Mesodermal cell (in vitro differentiated cells): ENCODE measurements around the gene ZFR.
"Not testable (repeated sequence)": the region's sequence is repeated elsewhere in the genome, so short reads cannot be mapped to it uniquely, and the experiment has no call there.

Experiments used
- H3K27ac ChIP-seq: 2 replicates; pipeline ENCODE4 v1.7.0; 2013; ENCODE audit warnings: mild to moderate bottlenecking, low read depth, low read length, moderate library complexity; ENCODE audit not compliant: severe bottlenecking
- H3K36me3 ChIP-seq: 2 replicates; pipeline ENCODE4 v1.7.1; 2013; ENCODE audit warnings: mild to moderate bottlenecking, low read length, moderate library complexity; ENCODE audit not compliant: control insufficient read depth, insufficient read depth
- H3K4me1 ChIP-seq: one replicate; pipeline ENCODE4 v1.7.1; 2013; ENCODE audit warnings: mild to moderate bottlenecking, low read length; ENCODE audit not compliant: insufficient read depth, control insufficient read depth, poor library complexity, severe bottlenecking
- H3K4me3 ChIP-seq: 2 replicates; pipeline ENCODE4 v1.7.0; 2013; ENCODE audit warnings: low read length, control low read depth, mild to moderate bottlenecking; ENCODE audit not compliant: insufficient read depth, poor library complexity, severe bottlenecking; ENCODE audit errors: extremely low read depth
- H3K9me3 ChIP-seq: 2 replicates; pipeline ENCODE4 v1.7.1; 2013; ENCODE audit warnings: mild to moderate bottlenecking, low read length, moderate library complexity; ENCODE audit not compliant: control insufficient read depth
- WGBS, 2 experiments: methylation state at CpG; one replicate each; pipeline ENCODE4 v1.1.5; 2013; ENCODE audit warnings: missing lambda C conversion rate in 2 of 2; ENCODE audit not compliant: insufficient coverage in 2 of 2; 5-methylcytosine and 5-hydroxymethylcytosine counted together

ZFR gene

DNA sequence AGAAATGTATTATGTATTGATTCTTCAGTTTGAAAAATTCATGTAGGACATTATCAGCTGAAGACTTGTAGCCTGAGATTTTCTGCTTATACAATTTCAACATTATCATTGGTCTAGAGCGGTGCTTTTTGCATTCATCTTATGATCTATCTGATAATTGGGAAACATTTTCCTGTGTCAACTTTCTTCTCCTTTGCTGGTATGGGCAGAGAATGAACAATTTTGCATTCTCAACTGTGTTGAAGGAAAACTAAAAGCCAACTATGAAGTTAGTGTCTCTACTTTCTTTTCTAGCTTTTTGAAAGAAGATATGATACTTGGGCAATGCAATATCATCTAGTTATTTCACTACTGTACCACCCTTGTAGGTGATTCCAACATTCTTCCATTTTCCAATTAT, 10.3 kb downstream of the ZFR start:
- peaks cover 43% of the 10 kb centered on the region for H3K36me3 ChIP-seq
- no peak overlapping the region for H3K27ac ChIP-seq
- H3K4me1 ChIP-seq = no peaks in the 10 kb centered on the region
- WGBS, 2 experiments = no CpG with 5 or more reads among the region's 1 CpG
- no peak overlapping the region for H3K4me3 ChIP-seq
- no peaks in the 10 kb centered on the region for H3K9me3 ChIP-seq

GRCh38 chr5:32432633-32433032, 11.9 kb downstream of the ZFR start:
- WGBS, 2 experiments = 80% methylated on average over 1 of the region's 3 CpGs; no CpG with 5 or more reads in 1 of the 2 experiments
- H3K27ac ChIP-seq = no peak overlapping the region
- H3K36me3 ChIP-seq = peaks cover 51% of the 10 kb centered on the region
- H3K4me1 ChIP-seq = no peaks in the 10 kb centered on the region
- H3K4me3 ChIP-seq = no peak overlapping the region
- peaks cover 3% of the 10 kb centered on the region for H3K9me3 ChIP-seq

- H3K9me3 ChIP-seq = peaks cover 19% of the 10 kb centered on the region
- not testable (repeated sequence) for H3K4me3 ChIP-seq, H3K4me1 ChIP-seq, H3K27ac ChIP-seq
- WGBS, 2 experiments = 97 to 100% methylated on average over 3 of the region's 4 CpGs
- H3K36me3 ChIP-seq = peaks cover 63% of the 10 kb centered on the region
These were observed 13.7 kb downstream of the ZFR start for GRCh38 chr5:32430825-32431224.

- Histone ChIP-seq H3K36me3 (peaks cover 58% of the 10 kb centered on the region), H3K27ac (no peak overlapping the region), H3K4me1 (no peaks in the 10 kb centered on the region), H3K4me3 (no peak overlapping the region), H3K9me3 (peaks cover 19% of the 10 kb centered on the region)
- 94% methylated on average over 3 of the region's 4 CpGs; no CpG with 5 or more reads in 1 of the 2 experiments for WGBS, 2 experiments
These were observed 16.1 kb downstream of the ZFR start for GRCh38 chr5:32428426-32428825.

GRCh38 chr5:32426440-32427151, 17.9 kb downstream of the ZFR start:
- WGBS, 2 experiments = 90 to 95% methylated on average over 4 to 5 of the region's 7 CpGs
- Histone ChIP-seq H3K9me3 (peaks cover 19% of the 10 kb centered on the region), H3K4me3 (no peak overlapping the region), H3K36me3 (peaks cover 49% of the 10 kb centered on the region), H3K4me1 (no peaks in the 10 kb centered on the region), H3K27ac (no peak overlapping the region)

DNA sequence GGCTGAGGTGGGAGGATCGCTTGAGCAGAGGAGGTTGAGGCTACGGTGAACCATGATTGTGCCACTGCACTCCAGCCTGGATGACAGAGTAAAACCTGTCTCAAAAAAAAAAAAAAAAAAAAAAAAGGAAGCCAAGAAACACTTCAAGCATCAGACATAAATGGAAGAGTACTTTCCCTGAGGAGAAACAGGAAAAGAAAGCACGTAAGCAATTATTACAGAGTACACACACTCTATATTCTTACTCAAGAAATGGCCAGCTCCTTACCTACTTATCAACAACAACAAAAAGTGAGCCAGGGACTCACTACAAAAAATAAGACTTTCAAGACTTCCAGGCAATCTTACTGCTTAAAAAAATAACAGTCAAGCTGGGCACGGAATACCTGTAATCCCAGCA, 21.8 kb downstream of the ZFR start:
- Histone ChIP-seq H3K36me3 (peaks cover 40% of the 10 kb centered on the region), H3K27ac (no peak overlapping the region), H3K9me3 (peaks cover 16% of the 10 kb centered on the region), H3K4me3 (no peak overlapping the region), H3K4me1 (no peaks in the 10 kb centered on the region)
- WGBS, 2 experiments = 83 to 100% methylated on average over 1 of the region's 4 CpGs

- H3K9me3 ChIP-seq = peaks cover 1% of the 10 kb centered on the region
- no peak overlapping the region for H3K27ac ChIP-seq
- peaks cover 41% of the 10 kb centered on the region for H3K36me3 ChIP-seq
- no peak overlapping the region for H3K4me3 ChIP-seq
- no peaks in the 10 kb centered on the region for H3K4me1 ChIP-seq
These were observed 23.5 kb downstream of the ZFR start for GRCh38 chr5:32421075-32421474.

DNA sequence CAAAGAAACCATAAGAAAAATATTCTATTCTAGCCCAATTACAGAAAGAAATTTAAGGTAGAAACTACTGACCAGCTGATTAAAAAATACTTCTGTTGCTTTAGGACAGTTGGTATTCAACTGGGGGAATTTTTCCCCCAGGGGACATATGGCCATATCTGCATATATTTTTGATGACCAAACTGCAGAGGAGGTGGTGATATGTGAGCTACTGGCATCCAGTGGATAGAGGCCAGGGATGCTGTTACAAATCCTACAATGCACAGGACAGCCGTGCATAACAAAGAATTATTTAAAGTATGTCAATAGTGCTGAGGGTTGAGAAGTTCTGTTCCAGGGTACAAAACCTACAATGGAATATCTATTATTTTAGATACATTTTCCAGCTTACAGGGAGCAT, 24.0 kb downstream of the ZFR start:
- WGBS, 2 experiments = no CpG with 5 or more reads among the region's 1 CpG
- Histone ChIP-seq H3K9me3 (no peaks in the 10 kb centered on the region), H3K4me1 (no peaks in the 10 kb centered on the region), H3K4me3 (no peak overlapping the region), H3K36me3 (peaks cover 44% of the 10 kb centered on the region), H3K27ac (no peak overlapping the region)

GRCh38 chr5:32419791-32420190, 24.7 kb downstream of the ZFR start:
- no peaks in the 10 kb centered on the region for H3K9me3 ChIP-seq
- H3K4me1 ChIP-seq = peaks cover 2% of the 10 kb centered on the region
- no peak overlapping the region for H3K4me3 ChIP-seq
- peaks cover 51% of the 10 kb centered on the region for H3K36me3 ChIP-seq
- 100% methylated on average over 1 of the region's 2 CpGs for WGBS, 2 experiments
- H3K27ac ChIP-seq = no peak overlapping the region

DNA sequence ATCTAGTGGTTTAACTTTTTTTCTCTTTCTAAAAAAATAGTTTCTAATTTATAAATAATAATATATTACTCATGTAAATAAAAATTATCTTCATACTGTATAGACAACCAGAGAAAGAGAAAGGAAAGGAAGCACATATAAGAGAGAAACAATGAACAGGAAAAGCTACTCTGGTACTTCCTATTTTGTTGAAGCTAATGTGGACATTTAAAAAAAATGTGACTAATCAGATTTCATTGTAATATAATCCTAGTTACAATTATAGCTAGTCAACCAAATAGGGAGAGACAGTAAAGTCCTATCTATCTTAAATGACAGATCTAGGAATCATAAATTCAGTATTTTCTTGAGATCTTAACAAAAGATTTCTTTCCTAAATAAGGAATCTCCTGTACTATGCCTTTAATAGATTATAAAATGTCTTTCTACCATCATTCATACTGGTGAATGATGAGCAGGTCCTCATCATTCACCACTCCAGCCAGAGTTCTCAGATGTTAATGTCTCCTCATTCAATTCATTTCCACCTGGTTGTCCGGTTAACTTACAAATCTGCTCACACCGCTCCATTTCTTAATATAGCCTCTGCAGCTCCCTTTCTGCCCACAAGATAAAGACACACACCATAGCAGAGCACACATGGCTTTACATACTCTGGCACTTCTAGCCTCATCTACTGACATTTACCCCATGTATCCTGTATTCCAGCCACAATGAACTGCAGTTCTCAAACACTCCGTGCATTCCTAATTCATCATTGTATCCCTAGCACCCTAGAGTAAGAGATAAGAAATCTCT, 30.9 kb downstream of the ZFR start:
- Histone ChIP-seq H3K36me3 (peaks cover 90% of the 10 kb centered on the region), H3K4me1 (peaks cover 3% of the 10 kb centered on the region)
- WGBS, 2 experiments = 100% methylated on average over 2 of the region's 3 CpGs

DNA sequence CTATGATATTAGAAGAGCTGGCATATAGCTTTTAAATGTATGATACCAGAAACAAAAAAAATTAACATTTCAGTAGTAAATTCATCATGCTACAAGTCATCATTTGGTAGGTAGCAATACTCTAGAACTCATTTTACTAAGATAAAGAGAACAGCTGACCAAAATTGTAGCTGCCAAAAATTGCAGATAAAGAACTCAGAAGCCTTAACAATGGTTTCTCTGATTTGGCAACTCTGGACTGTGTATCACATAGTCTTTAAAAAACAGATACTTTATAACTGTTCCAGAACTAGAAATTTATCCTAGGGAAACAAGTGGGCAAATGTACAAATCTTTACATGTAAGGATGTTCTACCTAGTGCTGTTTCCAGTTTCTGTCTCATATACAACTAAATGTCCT, 33.9 kb downstream of the ZFR start:
- Histone ChIP-seq H3K4me1 (peaks cover 3% of the 10 kb centered on the region), H3K9me3 (no peaks in the 10 kb centered on the region), H3K27ac (no peak overlapping the region), H3K36me3 (peaks cover 79% of the 10 kb centered on the region), H3K4me3 (no peak overlapping the region)

More for the DNA sequence above, 30.9 kb downstream of the ZFR start:
- Histone ChIP-seq H3K4me3 (no peak overlapping the region), H3K9me3 (no peaks in the 10 kb centered on the region), H3K27ac (no peak overlapping the region)
